ENCODE measurements around the gene ZNF141. TPM values are rescaled to one million over a fixed set of nuclear protein-coding genes. Genes with fewer than 3 reads are reported as not detected.
"Not testable (repeated sequence)": the region's sequence is repeated elsewhere in the genome, so short reads cannot be mapped to it uniquely, and the experiment has no call there.

The ZNF141 gene
- total and polyA plus RNA-seq, 10 of the 15 experiments (the other 5 are each of a cell fraction or from before 2014, with no cell fraction given) = 3.9 to 25.2 (median 10.6) TPM

- no peaks in the 10 kb centered on the region for H3K36me3 ChIP-seq (ENCODE audit: control insufficient read depth in 2 of 2, insufficient read depth in 2 of 2, low read length in 1 of 2)
Measured at GRCh38 chr4:302381-302780, 35.2 kb upstream of the ZNF141 start.

GRCh38 chr4:304516-304915, 33.1 kb upstream of the ZNF141 start:
- in situ Hi-C loops (cut with MboI); CTCF ChIA-PET; FAIRE-seq; BruUV-seq (replicated peaks); SMC1A ChIA-PET (ENCODE audit: uncharacterized antibody, unreplicated experiment); H3K79me2 ChIP-seq (ENCODE audit: control insufficient read depth, insufficient read depth, low read length); RAD21 ChIA-PET (ENCODE audit: unreplicated experiment); POLR2A ChIA-PET; intact Hi-C loops (cut with micrococcal nuclease; ENCODE audit: unreplicated experiment); H3K9ac ChIP-seq (ENCODE audit: control insufficient read depth, insufficient read depth, low read length); DNase-seq (ENCODE audit: low read depth, low spot score); H2AFZ ChIP-seq (ENCODE audit: control insufficient read depth, low read depth, low read length); H3K4me3 ChIP-seq; H3K27me3 ChIP-seq (replicated peaks in 1 of 2; ENCODE audit: control insufficient read depth in 2 of 2, insufficient read depth in 2 of 2, low read length in 1 of 2); H3K27ac ChIP-seq (ENCODE audit: control insufficient read depth, insufficient read depth); H3K36me3 ChIP-seq (ENCODE audit: control insufficient read depth in 2 of 2, insufficient read depth in 2 of 2, low read length in 1 of 2); H3K4me1 ChIP-seq (ENCODE audit: control insufficient read depth, insufficient read depth, low read length); ATAC-seq; H4K20me1 ChIP-seq (ENCODE audit: control insufficient read depth, insufficient read depth); H3K4me2 ChIP-seq (ENCODE audit: control insufficient read depth, insufficient read depth): not testable (repeated sequence)
- WGBS (ENCODE audit: insufficient coverage, insufficient replicate concordance, low lambda C conversion rate, missing lambda C conversion rate) = 38% methylated on average over 20 of the region's 20 CpGs
- H3K9me3 ChIP-seq (replicated peaks; ENCODE audit: control insufficient read depth, insufficient read depth, low read length) = peaks cover 14% of the 10 kb centered on the region

More at GRCh38 chr4:302381-302780, 35.2 kb upstream of the ZNF141 start:
- Histone ChIP-seq H3K4me2 (ENCODE audit: control insufficient read depth, insufficient read depth) (no peak overlapping the region), H3K9ac (ENCODE audit: control insufficient read depth, insufficient read depth, low read length) (no peak overlapping the region), H3K4me3 (no peak overlapping the region), H3K4me1 (ENCODE audit: control insufficient read depth, insufficient read depth, low read length) (no peaks in the 10 kb centered on the region), H2AFZ (ENCODE audit: control insufficient read depth, low read depth, low read length) (no peak overlapping the region), H3K79me2 (ENCODE audit: control insufficient read depth, insufficient read depth, low read length) (no peaks in the 10 kb centered on the region), H3K9me3 (replicated peaks; ENCODE audit: control insufficient read depth, insufficient read depth, low read length) (peaks cover 12% of the 10 kb centered on the region; the same call in 2 of the 3 replicates), H3K27me3 (replicated peaks in 1 of 2; ENCODE audit: control insufficient read depth in 2 of 2, insufficient read depth in 2 of 2, low read length in 1 of 2) (no peaks in the 10 kb centered on the region), H3K27ac (ENCODE audit: control insufficient read depth, insufficient read depth) (no peak overlapping the region), H4K20me1 (ENCODE audit: control insufficient read depth, insufficient read depth) (no peaks in the 10 kb centered on the region)
- FAIRE-seq (no peak), DNase-seq (ENCODE audit: low read depth, low spot score) (no peak), ATAC-seq (no peak)
- CTCF ChIA-PET = no interaction called here
- RAD21 ChIA-PET (ENCODE audit: unreplicated experiment) = no interaction called here
- 70% methylated on average over 4 of the region's 4 CpGs for WGBS (ENCODE audit: insufficient coverage, insufficient replicate concordance, low lambda C conversion rate, missing lambda C conversion rate)
- no peak for TF ChIP-seq ESRRA (IDR thresholded peaks at IDR 0.05; ENCODE audit: low read length)
- POLR2A ChIA-PET = no interaction called here
- intact Hi-C loops (cut with micrococcal nuclease; ENCODE audit: unreplicated experiment) = no loop called here
- SMC1A ChIA-PET (ENCODE audit: uncharacterized antibody, unreplicated experiment) = no interaction called here
- BruUV-seq (replicated peaks) = no TSS peak
- in situ Hi-C loops (cut with MboI) = no loop called here
